Heart left ventricle (tissue), 16 donors: ENCODE data around the gene INTS13. TPM values are rescaled to one million over a fixed set of nuclear protein-coding genes. Genes with fewer than 3 reads are reported as not detected.
"Not testable (repeated sequence)": the region's sequence is repeated elsewhere in the genome, so short reads cannot be mapped to it uniquely, and the experiment has no call there.

Experiments
- ATAC-seq, 4 donors: fragments of 200-7000 bp; cut with Tn5 transposase; one replicate each; pipeline ENCODE4 v1.9.1; 2020 to 2022; ENCODE audit warnings: moderate library complexity in 4 of 4, mild to moderate bottlenecking in 3 of 4, moderate number of reproducible peaks in 1 of 4
- DNase-seq, 5 donors: peaks; one replicate each; pipeline ENCODE4 v3.0.0-alpha.2; 2020
- H3K27ac ChIP-seq, 12 donors: fragments of 200-600 bp; sonication (generic) in 4 of 12; one replicate each; pipeline versions ENCODE4 v1.5.0 to v1.8.0; 2016 to 2022; ENCODE audit warnings: mild to moderate bottlenecking in 2 of 12
- H3K27me3 ChIP-seq, 9 donors: fragments of 200-600 bp; sonication (generic) in 2 of 9; one replicate each; pipeline versions ENCODE4 v1.5.1 to v1.8.0; 2016 to 2022; ENCODE audit warnings: mild to moderate bottlenecking in 3 of 9
- H3K36me3 ChIP-seq, 9 donors: fragments of 200-600 bp; sonication (generic) in 2 of 9; one replicate each; pipeline versions ENCODE4 v1.5.0 to v1.8.0; 2018 to 2022; ENCODE audit warnings: mild to moderate bottlenecking in 2 of 9
- H3K4me1 ChIP-seq, 12 donors: fragments of 200-600 bp; sonication (generic) in 4 of 12; one replicate each; pipeline versions ENCODE4 v1.5.0 to v1.8.0; 2016 to 2022; ENCODE audit warnings: mild to moderate bottlenecking in 3 of 12
- H3K4me3 ChIP-seq, 12 donors: fragments of 200-600 bp; sonication (generic) in 4 of 12; one replicate each; pipeline versions ENCODE4 v1.5.0 to v1.8.0; 2017 to 2022; ENCODE audit warnings: mild to moderate bottlenecking in 9 of 12, moderate library complexity in 4 of 12
- H3K9me3 ChIP-seq, 12 donors: fragments of 200-600 bp; sonication (generic) in 4 of 12; one replicate each; pipeline versions ENCODE4 v1.5.0 to v1.8.0; 2016 to 2022; ENCODE audit warnings: mild to moderate bottlenecking in 1 of 12
- POLR2A ChIP-seq, 2 donors: fragments of 450-650 bp; IDR thresholded peaks; one replicate each; pipeline ENCODE4 v1.6.1; 2017; ENCODE audit warnings: antibody characterized with exemption in 2 of 2, mild to moderate bottlenecking in 2 of 2, moderate library complexity in 2 of 2
- WGBS, 4 donors: extraction: QIAGEN DNeasy Blood & Tissue Kit in 2 of 4; methylation state at CpG; one replicate each; pipeline versions ENCODE4 v1.1.5 to v1.1.7; 2013 to 2018; 5-methylcytosine and 5-hydroxymethylcytosine counted together
- intact Hi-C, 10 donors: fragments of 100-400 bp; cut with DNase I; formaldehyde crosslinking; loops; one replicate each; pipeline versions ENCODE4 v1.11.1 to v1.14.2; 2022
- polyA plus RNA-seq, 2 donors: library from polyadenylated mRNA; stranded (reverse); fragments of 200-250 nt; gene quantifications; one replicate each; pipeline ENCODE4 v1.2.3, GENCODE V29; 2013
- total RNA-seq, 9 donors: library from RNA; depleted of rRNA in 2 of 9; stranded (reverse); fragments of >200 nt in 2 of 9; fragmentation: NEBNext Ultra II Directional in 3 of 9; extraction: Animal tissue kit (Norgen Biotek cat#: 25700) in 3 of 9; gene quantifications; one replicate each; pipeline versions ENCODE4 v1.1.0 to v1.2.4, GENCODE V29; 2016 to 2023
- TF ChIP-seq, protein P1 (sequence below), 12 donors: fragments of 200-600 bp; sonication (generic) in 4 of 12; IDR thresholded peaks; one replicate each; pipeline versions ENCODE4 v1.5.0 to v1.8.0; 2018 to 2022; ENCODE audit warnings: antibody characterized with exemption in 12 of 12, mild to moderate bottlenecking in 5 of 12
- donor health status: ischemic (EF 13 %, LVEDD 7.1; RV severe dilation, severe dysfunction).
- donor health status: healthy with polysubstance abuse.
- donor health status: DM: no; HTN: yes; CAD: no.
- donor health status: DM: no; HTN: no; CAD: no.
- donor health status: ischemic (EF 25% LVEDD 6.9; RV normal size, moderate dysfunction).
- donor health status: ischemic (EF 25% LVEDD 5.7; RV mildly dilated, moderate dysfunction).
- donor health status: healthy.
- donor health status: DM: yes; HTN: yes; CAD: no.
- donor health status: ischemic (EF 35%, LVEDD 5.7; RV mildly dilated, moderate dysfunction).
- donor health status: nonischemic (EF 11% LVEDD 7.7; RV severe dilation, severe dysfunction).
- donor health status: DM: yes; HTN: yes; CAD: no.
- donor health status: PGD.
- donor health status: ischemic (EF 29% LVEDD 5.4; RV normal size, mild dysfunction).
- donor health status: nonischemic (EF 23%, LVEDD 6.1; RV moderate dilation, normal function).

The INTS13 gene
- total and polyA plus RNA-seq, 11 donors = 14.1 to 24.8 (median 19.2) TPM

DNA sequence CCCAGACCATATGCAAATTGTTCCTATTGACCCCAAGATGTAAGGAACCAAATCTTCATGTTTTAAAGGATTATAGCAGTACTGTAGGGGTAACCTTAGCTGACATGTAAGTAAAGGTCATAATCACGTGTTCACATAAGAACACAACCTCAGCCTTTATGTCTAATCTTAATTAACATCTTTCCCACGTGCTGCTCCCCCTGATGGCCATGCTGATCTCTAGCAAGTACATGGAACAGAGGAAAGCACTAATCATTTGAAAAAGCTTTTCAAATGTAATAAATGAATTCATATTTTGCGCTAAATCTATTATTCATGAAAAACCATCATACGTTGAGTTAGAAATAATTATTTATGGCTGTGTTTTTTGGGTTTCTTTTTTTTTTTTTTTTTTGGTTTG lies 74.3 kb downstream of the INTS13 start:
- H3K9me3 ChIP-seq = no peaks in the 10 kb centered on the region
- DNase-seq (no peak), ATAC-seq (no peak)
- intact Hi-C loops = no loop called here
- WGBS, 4 donors = 70 to 77% (median 73%) methylated on average over 4 of the region's 4 CpGs
- no peaks in the 10 kb centered on the region for H3K36me3 ChIP-seq
- H3K27ac ChIP-seq = no peak overlapping the region
- no peak overlapping the region for H3K4me3 ChIP-seq
- no peaks in the 10 kb centered on the region for H3K27me3 ChIP-seq
- TF ChIP-seq, protein P1, sequence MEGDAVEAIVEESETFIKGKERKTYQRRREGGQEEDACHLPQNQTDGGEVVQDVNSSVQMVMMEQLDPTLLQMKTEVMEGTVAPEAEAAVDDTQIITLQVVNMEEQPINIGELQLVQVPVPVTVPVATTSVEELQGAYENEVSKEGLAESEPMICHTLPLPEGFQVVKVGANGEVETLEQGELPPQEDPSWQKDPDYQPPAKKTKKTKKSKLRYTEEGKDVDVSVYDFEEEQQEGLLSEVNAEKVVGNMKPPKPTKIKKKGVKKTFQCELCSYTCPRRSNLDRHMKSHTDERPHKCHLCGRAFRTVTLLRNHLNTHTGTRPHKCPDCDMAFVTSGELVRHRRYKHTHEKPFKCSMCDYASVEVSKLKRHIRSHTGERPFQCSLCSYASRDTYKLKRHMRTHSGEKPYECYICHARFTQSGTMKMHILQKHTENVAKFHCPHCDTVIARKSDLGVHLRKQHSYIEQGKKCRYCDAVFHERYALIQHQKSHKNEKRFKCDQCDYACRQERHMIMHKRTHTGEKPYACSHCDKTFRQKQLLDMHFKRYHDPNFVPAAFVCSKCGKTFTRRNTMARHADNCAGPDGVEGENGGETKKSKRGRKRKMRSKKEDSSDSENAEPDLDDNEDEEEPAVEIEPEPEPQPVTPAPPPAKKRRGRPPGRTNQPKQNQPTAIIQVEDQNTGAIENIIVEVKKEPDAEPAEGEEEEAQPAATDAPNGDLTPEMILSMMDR (IDR thresholded peaks at IDR 0.05) = peak in 2 of 12 donors; percentile 8 to 9
- no peak for TF ChIP-seq POLR2A (IDR thresholded peaks at IDR 0.05)
- no peaks in the 10 kb centered on the region for H3K4me1 ChIP-seq

DNA sequence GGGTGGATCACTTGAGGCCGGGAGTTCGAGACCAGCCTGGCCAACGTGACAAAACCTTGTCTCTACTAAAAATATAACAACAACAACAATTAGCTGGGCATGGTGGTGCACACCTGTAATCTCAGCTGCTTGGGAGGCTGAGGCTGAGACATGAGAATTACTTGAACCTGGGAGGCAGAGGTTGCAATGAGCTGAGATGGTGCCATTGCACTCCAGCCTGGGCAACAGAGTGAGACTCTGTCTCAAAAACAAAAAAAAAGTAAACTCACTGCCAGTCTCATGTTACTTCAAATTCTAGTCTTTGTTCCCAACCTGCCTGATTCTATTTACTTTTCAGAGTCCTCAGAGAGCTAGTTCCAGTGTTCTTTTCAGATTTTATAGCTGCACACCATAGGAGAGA lies 75.0 kb downstream of the INTS13 start:
- H3K4me1 ChIP-seq, H3K27me3 ChIP-seq, H3K36me3 ChIP-seq, DNase-seq, H3K9me3 ChIP-seq, H3K27ac ChIP-seq, ATAC-seq, intact Hi-C loops, H3K4me3 ChIP-seq: not testable (repeated sequence)
- 90 to 98% (median 95%) methylated on average over 3 of the region's 3 CpGs for WGBS, 4 donors

DNA sequence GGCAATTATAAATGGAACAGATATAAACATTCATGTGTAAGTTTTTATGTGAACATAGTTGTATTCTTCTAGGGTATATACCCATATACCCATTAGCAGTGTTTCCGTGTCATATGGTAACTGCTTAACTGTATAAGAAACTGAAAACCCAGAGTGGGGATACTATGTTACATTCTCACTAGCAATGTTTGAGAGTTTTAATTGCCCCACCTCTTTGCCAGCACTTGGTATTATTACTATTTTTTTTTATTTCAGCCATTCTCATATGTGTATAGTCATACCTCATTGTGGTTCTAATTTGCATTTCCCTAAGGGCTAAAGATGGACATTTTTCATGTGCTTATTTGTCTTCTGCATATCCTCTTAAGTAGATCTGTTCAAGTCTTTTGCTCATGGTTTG lies 76.1 kb downstream of the INTS13 start:
- intact Hi-C loops = no loop called here
- H3K4me1 ChIP-seq = peaks cover 0 to 6% (median 0%) of the 10 kb centered on the region in 12 donors
- H3K4me3 ChIP-seq = no peak overlapping the region
- 96 to 100% (median 98%) methylated on average over 1 of the region's 1 CpG for WGBS, 4 donors
- H3K27me3 ChIP-seq = no peaks in the 10 kb centered on the region
- no peak for TF ChIP-seq POLR2A (IDR thresholded peaks at IDR 0.05)
- TF ChIP-seq, protein P1 (IDR thresholded peaks at IDR 0.05) = no peak
- no peaks in the 10 kb centered on the region for H3K36me3 ChIP-seq
- ATAC-seq = no peak
- no peaks in the 10 kb centered on the region for H3K9me3 ChIP-seq
- DNase-seq = no peak
- H3K27ac ChIP-seq = no peak overlapping the region

DNA sequence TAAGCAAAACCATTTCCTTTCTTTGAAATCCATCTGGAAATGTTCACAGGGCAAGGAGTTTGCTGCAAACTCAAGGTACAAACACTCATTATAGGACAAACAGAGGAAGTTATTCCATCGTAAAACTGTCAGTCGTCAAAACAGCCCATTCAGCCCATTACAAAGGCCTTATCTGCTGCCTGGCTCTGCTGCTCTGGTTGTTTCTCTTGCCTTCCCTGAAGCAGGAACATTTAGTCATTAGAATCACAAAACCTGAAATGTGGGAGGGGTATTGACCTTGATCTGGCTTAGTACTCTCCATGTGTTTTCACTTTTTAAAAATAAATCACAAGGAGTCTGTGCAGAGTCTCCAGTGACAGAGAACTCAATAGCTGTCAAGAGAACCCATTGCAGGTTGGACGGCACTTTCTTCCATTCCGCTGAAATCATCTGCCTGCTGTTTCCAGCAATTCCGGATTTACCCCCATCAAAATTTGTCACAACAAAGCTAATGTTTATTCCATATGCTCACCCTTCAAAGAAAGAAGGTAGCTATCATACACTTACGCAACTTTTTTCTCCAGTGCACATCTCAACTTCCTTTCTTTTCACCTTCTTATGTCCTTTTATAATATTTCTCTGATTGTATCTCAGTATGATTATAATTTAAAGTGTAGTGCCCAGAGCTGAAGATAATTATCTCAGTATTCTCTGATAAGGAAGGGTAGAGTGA lies 80.2 kb downstream of the INTS13 start:
- WGBS, 4 donors = 52 to 61% (median 59%) methylated on average over 6 of the region's 6 CpGs
- Histone ChIP-seq H3K4me1 (peaks cover 0 to 15% (median 4%) of the 10 kb centered on the region in 12 donors), H3K36me3 (no peaks in the 10 kb centered on the region), H3K27ac (peak overlapping the region in 5 of 12 donors; percentile 23 to 54 (median 41)), H3K27me3 (no peaks in the 10 kb centered on the region), H3K4me3 (no peak overlapping the region), H3K9me3 (no peaks in the 10 kb centered on the region)
- intact Hi-C loops = loop anchor here in 6 of 10 donors (1.0 to 10.0 kb wide), 3 partner anchors 18 to 157 kb away; partner anchors contain the start of genes TM7SF3 (in 5 of the 6), FGFR1OP2 (in 1 of the 6) and INTS13 (in 1 of the 6)
- ATAC-seq (peak in 3 of 4 donors; percentile 54 to 83 (median 72)), DNase-seq (no peak)
- TF ChIP-seq, protein P1 (IDR thresholded peaks at IDR 0.05) = no peak
- TF ChIP-seq POLR2A (IDR thresholded peaks at IDR 0.05) = no peak
